Kidney (tissue), 14 donors: Measurements from ENCODE around the gene CDK19. TPM values are rescaled to one million over a fixed set of nuclear protein-coding genes. Genes with fewer than 3 reads are reported as not detected.

ENCODE experiments used
- DNase-seq, 5 donors: peaks; one replicate each; pipeline ENCODE4 v3.0.0-alpha.2; 2013 to 2020
- FAIRE-seq: peaks from 2 replicates; lab custom pipeline; 2012; peaks lifted over from hg19 to GRCh38; lab: Jason Lieb, UNC
- H3K27ac ChIP-seq, 2 donors: one replicate each; pipeline ENCODE4 v1.7.0; 2013; ENCODE audit warnings: low read depth in 2 of 2, low read length in 2 of 2, inconsistent platforms in 1 of 2
- H3K27me3 ChIP-seq: one replicate; pipeline ENCODE4 v1.7.1; 2013; ENCODE audit warnings: low read length, inconsistent platforms; ENCODE audit not compliant: control insufficient read depth, insufficient read depth
- H3K36me3 ChIP-seq, 3 donors: one replicate each; pipeline versions ENCODE4 v1.7.0 to v1.7.1; 2013; ENCODE audit warnings: low read length in 3 of 3, control low read depth in 1 of 3, inconsistent platforms in 1 of 3; ENCODE audit not compliant: insufficient read depth in 3 of 3, control insufficient read depth in 2 of 3
- H3K4me1 ChIP-seq, 3 donors: one replicate each; pipeline versions ENCODE4 v1.7.0 to v1.7.1; 2013; ENCODE audit warnings: low read length in 3 of 3, inconsistent platforms in 1 of 3, low read depth in 1 of 3; ENCODE audit not compliant: control insufficient read depth in 2 of 3, insufficient read depth in 2 of 3
- H3K4me3 ChIP-seq, 3 donors: one replicate each; pipeline versions ENCODE4 v1.7.0 to v1.8.1; 2013; ENCODE audit warnings: low read length in 3 of 3, control low read depth in 1 of 3, inconsistent platforms in 1 of 3
- H3K9ac ChIP-seq, 3 donors: one replicate each; pipeline versions ENCODE4 v1.7.0 to v1.7.1; 2013; ENCODE audit warnings: low read length in 3 of 3, control low read depth in 1 of 3, inconsistent platforms in 1 of 3
- H3K9me3 ChIP-seq, 3 donors: one replicate each; pipeline versions ENCODE4 v1.7.0 to v1.7.1; 2013; ENCODE audit warnings: low read length in 3 of 3, control low read depth in 1 of 3, inconsistent platforms in 1 of 3; ENCODE audit not compliant: control insufficient read depth in 2 of 3, insufficient read depth in 1 of 3
- intact Hi-C: fragments of 100-400 bp; cut with DNase I; formaldehyde crosslinking; loops from one replicate; pipeline ENCODE4 v1.11.1; 2022
- polyA plus RNA-seq: library from polyadenylated mRNA; stranded (reverse); fragments of 350-450 nt; fragmentation: Illumina TruSeq; extraction: RNeasy Lipid Tissue Mini Kit (QIAGEN cat#74804); gene quantifications from one replicate; pipeline ENCODE4 v1.2.3, GENCODE V29; 2014; ENCODE audit warnings: low read depth, low replicate concordance; ENCODE audit not compliant: insufficient read depth
- total RNA-seq: library from RNA; stranded (reverse); fragmentation: NEBNext Ultra II Directional; extraction: Animal tissue kit (Norgen Biotek cat#: 25700); gene quantifications from one replicate; pipeline ENCODE4 v1.2.1, GENCODE V29; 2021
- TF ChIP-seq, protein P1 (sequence below): IDR thresholded peaks from 3 replicates; pipeline ENCODE4 v1.5.1; 2012; ENCODE audit warnings: mild to moderate bottlenecking, moderate library complexity, borderline replicate concordance; ENCODE audit not compliant: insufficient read depth; ENCODE audit errors: extremely low read depth
- donor health status: control.
- donor health status: control.
- donor health status: control.
- donor health status: control.
- donor health status: control.
- donor health status: DM: yes; HTN: yes; CAD: no.
- donor health status: Normal renal cell carcinoma (clear cell type).

CDK19 gene
- total and polyA plus RNA-seq, 2 donors from 2014 or later: 4.9 to 20.4 TPM

DNA sequence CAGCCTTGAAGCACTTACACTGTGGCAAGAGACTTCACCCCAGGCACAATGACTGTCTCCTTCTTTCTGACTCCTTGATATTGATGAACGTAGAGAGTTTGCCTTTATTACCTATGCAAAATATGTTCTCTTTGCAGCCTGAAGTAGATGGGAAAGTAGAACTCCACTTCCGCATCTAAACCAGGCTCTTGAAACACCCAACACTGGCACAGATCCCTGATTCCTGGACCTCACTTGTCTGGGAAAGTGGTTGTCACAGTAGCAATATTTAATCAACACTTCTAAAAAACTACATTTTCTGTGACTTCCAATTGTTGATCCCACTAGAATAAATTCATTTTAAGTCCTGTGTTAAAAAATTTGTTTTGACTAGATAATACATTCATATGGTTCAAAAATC is 143.1 kb downstream of the CDK19 start:
- TF ChIP-seq, protein P1, sequence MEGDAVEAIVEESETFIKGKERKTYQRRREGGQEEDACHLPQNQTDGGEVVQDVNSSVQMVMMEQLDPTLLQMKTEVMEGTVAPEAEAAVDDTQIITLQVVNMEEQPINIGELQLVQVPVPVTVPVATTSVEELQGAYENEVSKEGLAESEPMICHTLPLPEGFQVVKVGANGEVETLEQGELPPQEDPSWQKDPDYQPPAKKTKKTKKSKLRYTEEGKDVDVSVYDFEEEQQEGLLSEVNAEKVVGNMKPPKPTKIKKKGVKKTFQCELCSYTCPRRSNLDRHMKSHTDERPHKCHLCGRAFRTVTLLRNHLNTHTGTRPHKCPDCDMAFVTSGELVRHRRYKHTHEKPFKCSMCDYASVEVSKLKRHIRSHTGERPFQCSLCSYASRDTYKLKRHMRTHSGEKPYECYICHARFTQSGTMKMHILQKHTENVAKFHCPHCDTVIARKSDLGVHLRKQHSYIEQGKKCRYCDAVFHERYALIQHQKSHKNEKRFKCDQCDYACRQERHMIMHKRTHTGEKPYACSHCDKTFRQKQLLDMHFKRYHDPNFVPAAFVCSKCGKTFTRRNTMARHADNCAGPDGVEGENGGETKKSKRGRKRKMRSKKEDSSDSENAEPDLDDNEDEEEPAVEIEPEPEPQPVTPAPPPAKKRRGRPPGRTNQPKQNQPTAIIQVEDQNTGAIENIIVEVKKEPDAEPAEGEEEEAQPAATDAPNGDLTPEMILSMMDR: no peak

DNA sequence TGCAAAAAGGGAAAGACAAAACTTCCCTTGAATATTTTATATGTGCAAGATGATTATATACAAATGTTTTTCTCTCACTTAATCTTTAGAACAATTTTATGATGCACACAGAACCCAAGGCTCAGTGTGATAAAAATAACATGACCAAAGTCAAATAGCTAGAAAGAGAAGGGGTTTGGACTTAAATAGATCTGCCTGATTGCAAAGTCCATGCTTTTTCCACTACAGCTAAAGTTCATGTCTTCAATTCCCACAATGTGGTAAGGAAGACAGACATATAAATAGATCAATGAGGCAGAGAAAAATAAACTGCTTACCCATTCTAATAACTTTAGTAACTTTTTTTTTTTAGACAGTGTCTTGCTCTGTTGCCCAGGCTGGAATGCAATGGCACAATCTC is 143.8 kb downstream of the CDK19 start:
- Histone ChIP-seq H3K9ac (no peak overlapping the region), H3K9me3 (no peaks in the 10 kb centered on the region), H3K4me3 (no peak overlapping the region), H3K27me3 (no peaks in the 10 kb centered on the region), H3K27ac (no peak overlapping the region), H3K4me1 (no peaks in the 10 kb centered on the region), H3K36me3 (no peaks in the 10 kb centered on the region)
- no peak for DNase-seq
- TF ChIP-seq, protein P1: no peak
- intact Hi-C loops: no loop called here
- no peak for FAIRE-seq

More for the DNA sequence above, 143.1 kb downstream of the CDK19 start:
- H3K27me3 ChIP-seq: no peaks in the 10 kb centered on the region
- intact Hi-C loops: no loop called here
- H3K36me3 ChIP-seq: no peaks in the 10 kb centered on the region
- H3K4me3 ChIP-seq: no peak overlapping the region
- H3K27ac ChIP-seq: no peak overlapping the region
- DNase-seq (no peak), FAIRE-seq (no peak)
- no peaks in the 10 kb centered on the region for H3K9me3 ChIP-seq
- H3K4me1 ChIP-seq: no peaks in the 10 kb centered on the region
- no peak overlapping the region for H3K9ac ChIP-seq

DNA sequence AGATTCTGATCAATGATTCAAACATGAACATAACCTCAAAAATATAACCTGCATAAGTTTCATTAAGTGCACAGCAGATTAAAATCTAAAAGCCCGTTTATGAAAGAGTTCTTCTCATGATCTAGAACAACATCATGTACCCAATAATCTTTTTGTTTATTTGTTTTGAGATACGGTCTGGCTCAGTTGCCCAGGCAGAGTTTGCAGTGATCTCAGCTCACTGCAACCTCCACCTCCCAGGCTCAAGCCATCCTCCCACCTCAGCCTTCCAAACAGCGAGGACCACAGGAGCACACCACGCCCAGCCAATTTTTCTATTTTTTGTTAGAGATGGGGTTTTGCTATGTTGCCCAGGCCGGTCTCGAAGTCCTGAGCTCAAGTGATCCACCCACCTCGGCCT is 149.7 kb downstream of the CDK19 start:
- Histone ChIP-seq H3K9ac (no peak overlapping the region), H3K4me1 (peaks cover 0 to 2% (median 0%) of the 10 kb centered on the region in 3 donors), H3K27ac (no peak overlapping the region), H3K36me3 (no peaks in the 10 kb centered on the region), H3K4me3 (no peak overlapping the region), H3K27me3 (no peaks in the 10 kb centered on the region), H3K9me3 (no peaks in the 10 kb centered on the region)
- TF ChIP-seq, protein P1: no peak
- DNase-seq: no peak
- no peak for FAIRE-seq
- intact Hi-C loops: no loop called here

DNA sequence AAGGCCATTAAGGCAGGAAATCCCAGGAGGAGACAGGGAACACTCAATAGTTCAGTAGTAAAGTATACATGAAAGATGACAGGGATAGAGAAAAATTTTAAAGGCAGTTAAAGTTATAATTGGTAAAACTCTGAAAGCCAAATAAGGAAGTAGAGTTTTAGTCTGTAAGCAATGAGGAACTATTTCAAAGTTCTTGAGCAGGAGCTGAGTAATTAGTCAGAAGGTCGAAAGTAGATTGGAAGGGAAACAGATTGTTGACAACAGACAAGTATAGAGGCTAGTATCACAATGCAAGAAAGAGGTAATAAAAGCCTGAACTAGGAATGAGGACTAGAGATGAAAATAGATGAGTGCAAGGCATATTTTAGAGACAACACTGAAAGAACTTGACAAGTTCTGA is 150.3 kb downstream of the CDK19 start:
- Histone ChIP-seq H3K4me1 (peaks cover 0 to 2% (median 0%) of the 10 kb centered on the region in 3 donors), H3K9ac (no peak overlapping the region), H3K36me3 (no peaks in the 10 kb centered on the region), H3K9me3 (no peaks in the 10 kb centered on the region), H3K27ac (no peak overlapping the region), H3K4me3 (no peak overlapping the region), H3K27me3 (no peaks in the 10 kb centered on the region)
- TF ChIP-seq, protein P1: no peak
- intact Hi-C loops: no loop called here
- DNase-seq (no peak), FAIRE-seq (no peak)
